Esophagus muscularis mucosa (tissue), 4 donors: Measurements from ENCODE around the gene PFDN1. TPM values are rescaled to one million over a fixed set of nuclear protein-coding genes. Genes with fewer than 3 reads are reported as not detected.

Source experiments
- DNase-seq: peaks from one replicate; pipeline ENCODE4 v3.0.0-alpha.2; 2017; ENCODE audit errors: extremely low spot score
- H3K27ac ChIP-seq, 4 donors: fragments of 200-600 bp; sonication (generic); replicated peaks in 1 of 4; 1 replicate in 3 of 4; 2 replicates in 1 of 4; pipeline ENCODE4 v1.5.1; 2016 to 2019; ENCODE audit warnings: mild to moderate bottlenecking in 1 of 4
- H3K27me3 ChIP-seq, 4 donors: fragments of 200-600 bp; sonication (generic); one replicate each; pipeline versions ENCODE4 v1.5.1 to v1.6.0; 2016 to 2019
- H3K36me3 ChIP-seq, 4 donors: fragments of 200-600 bp; sonication (generic); one replicate each; pipeline ENCODE4 v1.5.1; 2016 to 2019
- H3K4me1 ChIP-seq, 4 donors: fragments of 200-600 bp; sonication (generic); one replicate each; pipeline ENCODE4 v1.5.1; 2016 to 2019
- H3K4me3 ChIP-seq, 4 donors: fragments of 200-600 bp; sonication (generic); 1 replicate in 2 of 4; 2 replicates in 2 of 4; pipeline ENCODE4 v1.5.1; 2016 to 2019; ENCODE audit warnings: mild to moderate bottlenecking in 4 of 4, moderate library complexity in 1 of 4
- H3K9me3 ChIP-seq, 4 donors: fragments of 200-600 bp; sonication (generic); 1 replicate in 3 of 4; 2 replicates in 1 of 4; pipeline ENCODE4 v1.5.1; 2016 to 2019
- EP300 ChIP-seq: sonication (generic); formaldehyde crosslinking; IDR thresholded peaks from one replicate; pipeline ENCODE4 v1.6.1; 2017; ENCODE audit warnings: antibody characterized with exemption
- POLR2A ChIP-seq: fragments of 450-650 bp; IDR thresholded peaks from one replicate; pipeline ENCODE4 v1.6.1; 2017; ENCODE audit warnings: antibody characterized with exemption, moderate library complexity, mild to moderate bottlenecking, low read depth
- POLR2AphosphoS5 ChIP-seq, 2 donors: sonication (generic); formaldehyde crosslinking; IDR thresholded peaks; one replicate each; pipeline ENCODE4 v1.6.1; 2017; ENCODE audit warnings: antibody characterized with exemption in 2 of 2
- WGBS: methylation state at CpG from one replicate; pipeline ENCODE4 v1.1.5; 2018; 5-methylcytosine and 5-hydroxymethylcytosine counted together
- intact Hi-C: fragments of 100-400 bp; cut with DNase I; formaldehyde crosslinking; loops from one replicate; pipeline ENCODE4 v1.15.1; 2023
- total RNA-seq, 4 donors: library from RNA; depleted of rRNA; stranded (reverse); fragments of >200 nt; gene quantifications; one replicate each; pipeline versions ENCODE4 v1.1.0 to v1.2.1, GENCODE V29; 2016
- TF ChIP-seq, protein P1 (sequence below), 3 experiments: fragments of 200-600 bp in 2 of 3; fragments of 450-650 bp in 1 of 3; sonication (generic) in 2 of 3; IDR thresholded peaks; one replicate each; pipeline ENCODE4 v1.5.1; 2017 to 2019; ENCODE audit warnings: antibody characterized with exemption in 3 of 3, mild to moderate bottlenecking in 2 of 3, moderate library complexity in 1 of 3

The PFDN1 gene
- total RNA-seq, 4 donors from 2014 or later: 84.8 to 126 (median 101) TPM

DNA sequence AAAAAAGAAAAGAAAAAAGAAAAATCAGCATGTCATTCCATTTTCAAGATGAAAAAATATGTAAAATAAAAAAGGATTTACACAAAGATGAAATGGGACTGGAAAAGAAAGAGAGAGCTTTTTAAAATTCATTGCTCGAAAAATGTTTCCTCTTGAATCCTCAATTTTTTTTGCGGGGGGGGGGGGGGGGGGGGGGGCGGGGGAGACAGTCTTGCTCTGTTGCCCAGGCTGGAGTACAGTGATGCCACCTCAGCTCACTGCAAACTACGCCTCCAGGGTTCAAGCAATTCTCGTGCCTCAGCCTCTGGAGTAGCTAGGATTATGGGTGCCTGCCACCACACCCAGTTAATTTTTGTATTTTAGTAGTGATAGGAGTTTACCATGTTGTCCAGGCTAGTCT, 16.5 kb downstream of the PFDN1 start:
- Histone ChIP-seq H3K9me3 (no peaks in the 10 kb centered on the region), H3K36me3 (no peaks in the 10 kb centered on the region), H3K27me3 (no peaks in the 10 kb centered on the region), H3K4me3 (no peak overlapping the region), H3K4me1 (peaks cover 13 to 30% (median 22%) of the 10 kb centered on the region in 4 donors), H3K27ac (no peak overlapping the region)
- no peak for DNase-seq
- WGBS: 88% methylated on average over 4 of the region's 5 CpGs
- TF ChIP-seq, protein P1, sequence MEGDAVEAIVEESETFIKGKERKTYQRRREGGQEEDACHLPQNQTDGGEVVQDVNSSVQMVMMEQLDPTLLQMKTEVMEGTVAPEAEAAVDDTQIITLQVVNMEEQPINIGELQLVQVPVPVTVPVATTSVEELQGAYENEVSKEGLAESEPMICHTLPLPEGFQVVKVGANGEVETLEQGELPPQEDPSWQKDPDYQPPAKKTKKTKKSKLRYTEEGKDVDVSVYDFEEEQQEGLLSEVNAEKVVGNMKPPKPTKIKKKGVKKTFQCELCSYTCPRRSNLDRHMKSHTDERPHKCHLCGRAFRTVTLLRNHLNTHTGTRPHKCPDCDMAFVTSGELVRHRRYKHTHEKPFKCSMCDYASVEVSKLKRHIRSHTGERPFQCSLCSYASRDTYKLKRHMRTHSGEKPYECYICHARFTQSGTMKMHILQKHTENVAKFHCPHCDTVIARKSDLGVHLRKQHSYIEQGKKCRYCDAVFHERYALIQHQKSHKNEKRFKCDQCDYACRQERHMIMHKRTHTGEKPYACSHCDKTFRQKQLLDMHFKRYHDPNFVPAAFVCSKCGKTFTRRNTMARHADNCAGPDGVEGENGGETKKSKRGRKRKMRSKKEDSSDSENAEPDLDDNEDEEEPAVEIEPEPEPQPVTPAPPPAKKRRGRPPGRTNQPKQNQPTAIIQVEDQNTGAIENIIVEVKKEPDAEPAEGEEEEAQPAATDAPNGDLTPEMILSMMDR (IDR thresholded peaks at IDR 0.05): no peak
- TF ChIP-seq POLR2AphosphoS5 (IDR thresholded peaks at IDR 0.05) (no peak), EP300 (no peak), POLR2A (no peak)
- intact Hi-C loops: no loop called here

DNA sequence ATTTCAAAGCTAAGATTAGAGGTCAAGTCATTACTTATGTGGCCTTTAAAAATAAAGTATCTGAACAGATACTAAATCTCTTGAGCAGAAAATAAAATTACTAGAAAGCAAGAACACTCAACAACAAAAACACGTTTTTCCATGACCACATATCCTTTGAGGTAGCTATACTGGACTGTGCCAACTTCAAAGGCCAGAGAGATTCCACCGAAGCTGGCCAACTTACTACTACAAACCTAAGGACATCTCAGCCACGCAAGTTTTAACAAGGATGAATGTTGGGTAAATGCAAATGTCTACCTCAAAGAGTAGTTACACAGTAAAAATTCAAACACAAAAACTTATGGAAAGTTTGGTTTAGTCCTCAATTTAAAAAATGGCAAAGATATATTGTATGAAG, 18.9 kb downstream of the PFDN1 start:
- Histone ChIP-seq H3K9me3 (no peaks in the 10 kb centered on the region), H3K36me3 (peaks cover 0 to 5% (median 0%) of the 10 kb centered on the region in 4 donors), H3K4me1 (peaks cover 7 to 22% (median 17%) of the 10 kb centered on the region in 4 donors), H3K27me3 (no peaks in the 10 kb centered on the region), H3K4me3 (no peak overlapping the region), H3K27ac (no peak overlapping the region)
- WGBS: 83% methylated on average over 3 of the region's 3 CpGs
- intact Hi-C loops: no loop called here
- DNase-seq: no peak
- TF ChIP-seq POLR2A (no peak), POLR2AphosphoS5 (IDR thresholded peaks at IDR 0.05) (no peak), EP300 (no peak)
- TF ChIP-seq, protein P1 (IDR thresholded peaks at IDR 0.05): no peak

DNA sequence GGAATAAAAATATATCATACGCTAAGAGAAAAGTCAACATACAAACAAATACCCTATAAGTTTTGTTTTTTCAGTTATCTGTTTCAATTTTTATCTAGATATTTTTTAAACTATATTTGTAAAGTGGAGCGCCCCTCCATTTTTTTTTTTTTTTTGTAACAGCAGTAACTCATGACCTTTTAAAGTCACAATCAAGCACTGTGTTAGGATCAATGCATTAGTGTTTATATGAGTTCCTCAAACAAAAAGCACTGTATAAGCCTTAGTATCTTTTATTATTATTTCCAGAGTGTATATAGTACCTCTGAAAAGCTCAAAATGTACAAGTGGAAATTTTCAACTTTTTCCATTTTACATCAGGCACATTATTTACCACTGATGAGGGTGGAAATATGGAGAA, 20.6 kb downstream of the PFDN1 start:
- intact Hi-C loops: no loop called here
- no peak for TF ChIP-seq POLR2A
- no peak for TF ChIP-seq POLR2AphosphoS5 (IDR thresholded peaks at IDR 0.05)
- WGBS: 93% methylated on average over 2 of the region's 2 CpGs
- H3K4me3 ChIP-seq: no peak overlapping the region
- DNase-seq: no peak
- no peaks in the 10 kb centered on the region for H3K27me3 ChIP-seq
- H3K4me1 ChIP-seq: peaks cover 7 to 22% (median 17%) of the 10 kb centered on the region in 4 donors
- no peaks in the 10 kb centered on the region for H3K9me3 ChIP-seq
- H3K27ac ChIP-seq: no peak overlapping the region
- H3K36me3 ChIP-seq: peaks cover 0 to 9% (median 0%) of the 10 kb centered on the region in 4 donors

DNA sequence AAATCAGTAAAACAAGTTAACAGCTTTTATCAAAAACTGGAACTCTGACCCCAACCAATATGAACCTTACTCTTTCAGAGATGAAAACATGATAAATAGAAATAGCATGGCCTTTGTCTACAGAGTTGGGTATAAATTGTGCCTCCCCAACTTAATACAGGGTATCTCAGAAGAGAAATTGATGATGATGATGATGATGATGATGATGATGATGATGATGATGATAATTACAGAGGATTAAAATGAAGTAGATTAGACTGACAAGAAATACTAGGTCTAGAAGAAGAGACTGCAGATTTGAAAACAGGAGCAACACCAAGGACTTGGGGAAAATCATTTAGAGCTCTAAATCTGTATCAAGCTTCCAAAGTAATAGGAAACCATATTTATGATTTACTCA, 27.1 kb downstream of the PFDN1 start:
- Histone ChIP-seq H3K27ac (no peak overlapping the region), H3K9me3 (no peaks in the 10 kb centered on the region), H3K36me3 (peaks cover 0 to 9% (median 0%) of the 10 kb centered on the region in 4 donors), H3K4me1 (peaks cover 9 to 18% (median 12%) of the 10 kb centered on the region in 4 donors), H3K4me3 (no peak overlapping the region), H3K27me3 (no peaks in the 10 kb centered on the region)
- TF ChIP-seq, protein P1 (IDR thresholded peaks at IDR 0.05): no peak
- no peak for TF ChIP-seq POLR2AphosphoS5 (IDR thresholded peaks at IDR 0.05)
- no peak for TF ChIP-seq EP300
- TF ChIP-seq POLR2A: no peak
- no peak for DNase-seq
- intact Hi-C loops: no loop called here

DNA sequence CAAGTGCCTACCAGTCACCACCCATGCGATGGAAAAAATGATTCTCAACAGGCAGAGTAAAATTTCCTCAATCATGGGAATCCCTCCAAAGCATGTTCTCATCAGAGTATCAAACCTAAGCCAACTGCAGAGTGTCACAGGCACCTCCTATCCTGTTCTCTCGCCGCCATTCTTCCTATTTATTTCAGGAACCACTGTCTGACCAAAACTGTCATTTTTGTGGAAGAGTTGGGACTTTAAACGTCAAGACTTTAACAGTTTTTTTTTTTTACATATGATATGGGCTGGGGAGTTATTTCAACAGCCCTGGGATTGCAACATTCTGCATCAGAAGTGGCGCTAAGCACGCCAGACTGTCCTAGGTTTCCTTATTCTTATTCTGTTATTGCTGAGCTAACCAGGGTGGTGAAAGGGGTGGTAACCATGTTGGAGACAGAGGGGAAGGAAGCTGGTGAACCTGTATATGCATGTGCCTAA, 29.5 kb downstream of the PFDN1 start:
- no peak for DNase-seq
- no peak for TF ChIP-seq EP300
- TF ChIP-seq, protein P1 (IDR thresholded peaks at IDR 0.05): no peak
- TF ChIP-seq POLR2A: no peak
- peak in 1 of 2 donors; percentile 20 for TF ChIP-seq POLR2AphosphoS5 (IDR thresholded peaks at IDR 0.05)
- intact Hi-C loops: no loop called here
- 65% methylated on average over 6 of the region's 6 CpGs for WGBS
- Histone ChIP-seq H3K36me3 (peaks cover 0 to 4% (median 2%) of the 10 kb centered on the region in 4 donors), H3K4me3 (no peak overlapping the region), H3K9me3 (no peaks in the 10 kb centered on the region), H3K27ac (peak overlapping the region in 3 of 4 donors; percentile 0 to 23 (median 8)), H3K4me1 (peaks cover 9 to 13% (median 11%) of the 10 kb centered on the region in 4 donors), H3K27me3 (no peaks in the 10 kb centered on the region)
